GM18873 (cell line): ENCODE measurements around the gene AHSG.

ENCODE experiments used
- ATAC-seq: cut with Tn5 transposase; IDR thresholded peaks from one replicate; pipeline ENCODE4 v1.9.1; 2021; ENCODE audit warnings: mild to moderate bottlenecking, moderate library complexity, moderate number of reproducible peaks; ENCODE audit not compliant: unreplicated experiment, low FRiP score

Gene AHSG

DNA sequence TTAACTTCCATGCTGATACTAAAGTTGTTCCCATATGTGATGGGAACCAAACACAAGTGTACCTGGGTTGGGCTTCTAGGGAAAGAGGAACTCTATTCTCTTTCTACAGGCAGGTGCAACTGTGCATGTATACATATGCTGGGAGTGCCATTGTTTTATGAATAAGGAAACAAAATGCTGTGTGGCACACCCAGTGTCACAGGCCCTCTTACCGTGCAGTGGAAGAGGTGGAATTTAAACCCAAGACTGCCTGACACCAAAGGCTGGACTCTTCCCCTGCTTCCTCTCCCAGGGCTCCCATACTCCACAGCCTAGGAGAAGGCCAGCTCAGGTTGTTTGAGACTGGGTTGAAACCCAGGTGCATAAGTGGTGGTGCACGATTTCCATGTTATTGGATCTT lies 25.4 kb downstream of the AHSG start:
- ATAC-seq = no peak

GRCh38 chr3:186639778-186640472 lies 27.1 kb downstream of the AHSG start, which contains the start of gene FETUB:
FETUB (plus strand) TSS chr3:186640399; CDS start chr3:186640461, 62 bp downstream.
- ATAC-seq = no peak

- ATAC-seq = no peak
These were observed 27.6 kb downstream of the AHSG start for GRCh38 chr3:186640473-186640818.

DNA sequence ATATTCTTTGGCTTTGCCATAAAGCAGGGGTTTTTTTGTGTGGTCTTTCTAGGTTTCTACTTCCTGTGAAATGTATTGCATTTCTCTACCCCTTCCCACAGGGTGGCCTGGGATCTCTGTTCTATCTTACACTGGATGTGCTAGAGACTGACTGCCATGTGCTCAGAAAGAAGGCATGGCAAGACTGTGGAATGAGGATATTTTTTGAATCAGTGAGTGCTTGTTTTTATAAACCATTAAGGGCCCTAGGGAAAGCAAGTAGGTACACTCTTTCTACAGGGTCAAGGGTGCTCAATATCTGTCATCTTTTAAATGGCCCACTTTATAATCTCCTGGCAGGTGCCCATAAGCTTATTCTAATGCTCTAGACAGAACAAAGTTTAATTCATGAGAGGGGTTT lies 28.1 kb downstream of the AHSG start:
- no peak for ATAC-seq

GRCh38 chr3:186642014-186642413 lies 29.2 kb downstream of the AHSG start:
- no peak for ATAC-seq

DNA sequence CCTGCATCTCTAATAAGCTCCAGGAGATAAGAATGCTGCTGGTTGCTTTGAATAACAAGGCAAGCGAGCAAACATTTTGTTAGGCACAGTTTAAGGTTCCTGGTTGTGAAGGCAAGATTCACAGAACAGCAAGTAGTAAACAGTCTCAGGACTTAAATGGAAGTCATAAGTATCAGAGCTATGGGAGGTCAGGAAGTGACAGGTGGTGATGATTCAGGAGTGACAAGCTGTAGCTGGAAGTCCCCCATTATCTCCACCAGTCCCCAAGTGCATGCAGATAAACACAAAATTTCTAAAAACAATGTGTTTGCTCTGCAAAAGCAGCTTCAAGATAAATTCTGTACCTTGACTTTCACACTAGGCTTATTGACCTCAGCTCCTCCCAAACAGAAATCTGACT lies 30.6 kb downstream of the AHSG start:
- no peak for ATAC-seq

- ATAC-seq = no peak
These were observed 31.8 kb downstream of the AHSG start for GRCh38 chr3:186644683-186645082.

DNA sequence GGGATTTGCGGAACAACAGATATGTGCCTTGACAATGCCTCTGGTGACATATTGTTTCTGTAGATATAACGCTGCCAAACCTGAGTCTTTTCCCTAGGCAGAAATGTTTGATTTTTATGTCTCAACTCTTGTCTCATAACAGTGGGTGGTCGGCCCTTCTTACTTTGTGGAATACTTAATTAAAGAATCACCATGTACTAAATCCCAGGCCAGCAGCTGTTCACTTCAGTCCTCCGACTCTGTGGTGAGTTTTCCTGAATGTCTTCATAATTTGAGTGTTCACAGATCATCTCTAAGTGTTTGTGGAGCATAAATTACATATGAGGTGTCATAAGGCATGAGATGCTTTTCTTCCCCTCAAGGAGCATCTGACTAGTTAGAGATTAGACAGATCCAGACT lies 33.2 kb downstream of the AHSG start:
- no peak for ATAC-seq

- no peak for ATAC-seq
These were observed 34.0 kb downstream of the AHSG start for GRCh38 chr3:186646841-186647240.

DNA sequence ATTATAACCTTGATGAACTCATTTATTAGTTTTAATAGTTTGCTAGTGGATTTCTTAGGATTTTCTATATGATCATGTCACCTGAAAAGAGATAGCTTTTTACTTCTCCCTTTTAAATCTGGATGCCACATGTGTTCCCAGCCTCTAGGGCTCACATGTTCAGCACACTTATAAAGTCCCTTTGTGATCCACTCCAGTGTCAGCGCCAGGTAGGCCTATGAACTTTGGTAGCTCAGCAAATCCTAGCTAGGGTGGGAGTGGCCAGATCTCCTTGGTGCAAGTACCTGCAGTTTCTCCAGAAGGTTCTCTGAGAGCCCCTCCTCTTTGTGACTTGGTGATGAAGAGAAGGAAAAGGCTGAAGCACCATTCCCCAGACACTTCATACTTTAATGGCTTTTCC lies 36.0 kb downstream of the AHSG start:
- no peak for ATAC-seq

- ATAC-seq = no peak
These were observed 38.9 kb downstream of the AHSG start for GRCh38 chr3:186651678-186652215.

- peak; percentile 74 for ATAC-seq
These were observed 40.3 kb downstream of the AHSG start for GRCh38 chr3:186653080-186653707.

GRCh38 chr3:186653984-186654383 lies 41.1 kb downstream of the AHSG start:
- no peak for ATAC-seq

- no peak for ATAC-seq
These were observed 50.7 kb downstream of the AHSG start for GRCh38 chr3:186663361-186664118.

DNA sequence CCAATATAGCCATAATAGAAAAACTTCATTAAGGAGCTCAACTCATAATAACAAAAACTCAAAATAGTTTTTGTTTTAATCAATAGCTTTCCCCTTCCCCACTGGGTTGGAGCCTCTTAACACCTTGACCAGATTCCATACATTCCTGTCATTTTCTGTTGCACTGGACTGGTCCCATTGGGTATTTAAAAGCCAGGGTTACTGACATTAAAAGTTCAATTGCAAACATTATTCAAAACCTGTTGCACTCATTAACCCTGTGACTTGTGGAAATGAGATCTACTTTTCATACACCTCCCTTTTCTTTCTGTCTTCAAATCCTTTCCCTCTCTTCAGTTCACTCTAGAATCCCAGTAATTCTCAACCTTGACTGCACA lies 51.2 kb downstream of the AHSG start:
- no peak for ATAC-seq

- ATAC-seq = no peak
These were observed 51.6 kb downstream of the AHSG start for GRCh38 chr3:186664506-186664905.

DNA sequence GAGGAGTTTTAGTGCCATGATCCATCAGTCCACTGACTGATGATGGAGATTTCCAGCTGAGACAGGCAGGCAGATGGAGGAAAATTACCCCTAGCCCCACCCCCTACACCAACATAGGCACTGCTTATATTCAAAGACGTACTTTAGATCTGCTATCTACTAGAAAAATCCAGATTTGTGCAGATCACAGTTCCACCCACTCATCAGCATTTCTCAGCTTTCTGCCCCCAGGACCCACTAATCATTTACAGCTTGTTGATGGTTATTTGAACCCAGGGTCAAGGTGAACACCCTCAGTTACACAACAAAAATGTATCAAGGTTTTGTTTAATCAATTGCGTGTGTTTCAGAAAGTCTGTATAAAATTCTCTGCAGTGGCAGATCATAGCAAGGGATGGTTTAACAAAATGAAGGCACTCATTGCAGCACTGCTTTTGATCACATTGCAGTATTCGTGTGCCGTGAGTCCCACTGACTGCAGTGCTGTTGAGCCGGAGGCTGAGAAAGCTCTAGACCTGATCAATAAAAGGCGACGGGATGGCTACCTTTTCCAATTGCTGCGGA lies 52.8 kb downstream of the AHSG start, which contains the start of gene HRG:
Gene HRG (plus strand): TSS at position 390 of the 564 bp plus-strand sequence. CDS start 18 bp downstream, at position 408.
- no peak for ATAC-seq

DNA sequence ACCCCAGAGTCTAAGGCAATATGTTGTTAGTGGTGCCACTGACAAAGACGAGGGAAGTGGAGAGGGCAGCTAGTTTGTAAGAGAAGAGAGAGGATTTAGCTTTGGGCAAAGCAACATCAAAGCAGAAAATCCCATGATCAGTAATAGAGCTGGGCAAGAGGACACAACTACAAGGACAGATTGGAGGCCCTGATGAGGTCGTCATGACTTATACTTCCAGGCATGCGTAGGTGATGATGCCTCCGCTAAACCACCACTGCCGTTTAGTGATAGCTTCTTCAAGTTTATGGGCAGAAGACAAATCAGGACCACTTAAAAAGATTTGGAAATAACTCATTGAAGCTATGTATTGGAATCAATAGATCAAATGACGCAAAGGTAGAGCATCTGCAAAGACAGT lies 55.6 kb downstream of the AHSG start:
- no peak for ATAC-seq

- ATAC-seq = no peak
These were observed 56.7 kb downstream of the AHSG start for GRCh38 chr3:186669378-186670084.

- no peak for ATAC-seq
These were observed 57.3 kb downstream of the AHSG start for GRCh38 chr3:186670155-186670554.
